GM10266 (cell line): ENCODE results near the gene ZCCHC10.
A peak's percentile ranks its signal among the peaks of the same experiment; 100 is the strongest.
"Not testable (repeated sequence)": the region's sequence is repeated elsewhere in the genome, so short reads cannot be mapped to it uniquely, and the experiment has no call there.

Experiments used
- DNase-seq: peaks from one replicate; pipeline ENCODE4 v3.0.0; 2012; ENCODE audit errors: extremely low spot score
- CTCF ChIP-seq: IDR thresholded peaks from 2 replicates; pipeline ENCODE4 v1.5.1; 2012; ENCODE audit warnings: mild to moderate bottlenecking, low read depth; ENCODE audit not compliant: control insufficient read depth, insufficient read depth; ENCODE audit errors: missing control alignments

ZCCHC10 gene

GRCh38 chr5:133041157-133041784 is 14.9 kb upstream of the ZCCHC10 start:
- TF ChIP-seq CTCF, result no peak

GRCh38 chr5:133036677-133037076 is 10.3 kb upstream of the ZCCHC10 start:
- DNase-seq, result not testable (repeated sequence)

More at GRCh38 chr5:133041157-133041784, 14.9 kb upstream of the ZCCHC10 start:
- no peak for DNase-seq

GRCh38 chr5:133035224-133035623 is 8.9 kb upstream of the ZCCHC10 start:
- no peak for DNase-seq
- no peak for TF ChIP-seq CTCF

- no peak for DNase-seq
- no peak for TF ChIP-seq CTCF
Measured at GRCh38 chr5:133034064-133034463, 7.7 kb upstream of the ZCCHC10 start.

GRCh38 chr5:133032852-133033742 is 6.7 kb upstream of the ZCCHC10 start:
- no peak for TF ChIP-seq CTCF
- DNase-seq, result peak; percentile 43

GRCh38 chr5:133030343-133031005 is 4.1 kb upstream of the ZCCHC10 start:
- DNase-seq, result no peak
- no peak for TF ChIP-seq CTCF

GRCh38 chr5:133029416-133029815 is 3.1 kb upstream of the ZCCHC10 start:
- DNase-seq, result no peak
- no peak for TF ChIP-seq CTCF
